ENCODE results near the gene XRN2. TPM values are rescaled to one million over a fixed set of nuclear protein-coding genes. Genes with fewer than 3 reads are reported as not detected.

XRN2 gene
- total RNA-seq, result 92.1 and 94.0 TPM in 2 replicates

- peak within 1 kb of the TSS; percentile 96 for H3K27ac Mint-ChIP-seq
- H3K9me3 Mint-ChIP-seq, result peaks cover 4% of the 10 kb centered on the region
- H3K36me3 Mint-ChIP-seq (ENCODE audit: low read depth), result peaks cover 26% of the 10 kb centered on the region
- intact Hi-C loops (cut with micrococcal nuclease), result loop anchor here (1.0 to 10.0 kb wide), 9 partner anchors 22 to 1251 kb away; partner anchors contain the start of genes CFAP61 and CRNKL1
- peak within 1 kb of the TSS; percentile 97 for H3K4me3 Mint-ChIP-seq
- peaks cover 40% of the 10 kb centered on the region for H3K4me1 Mint-ChIP-seq (ENCODE audit: low read depth)
- peak; percentile 93 for DNase-seq (ENCODE audit: low spot score)
- H3K27me3 Mint-ChIP-seq (ENCODE audit: insufficient read depth), result peaks cover 4% of the 10 kb centered on the region
Observed at GRCh38 chr20:21303061-21303871, at the start of gene XRN2. XRN2 (plus strand) TSS chr20:21303331; CDS start chr20:21303399, 68 bp downstream.

DNA sequence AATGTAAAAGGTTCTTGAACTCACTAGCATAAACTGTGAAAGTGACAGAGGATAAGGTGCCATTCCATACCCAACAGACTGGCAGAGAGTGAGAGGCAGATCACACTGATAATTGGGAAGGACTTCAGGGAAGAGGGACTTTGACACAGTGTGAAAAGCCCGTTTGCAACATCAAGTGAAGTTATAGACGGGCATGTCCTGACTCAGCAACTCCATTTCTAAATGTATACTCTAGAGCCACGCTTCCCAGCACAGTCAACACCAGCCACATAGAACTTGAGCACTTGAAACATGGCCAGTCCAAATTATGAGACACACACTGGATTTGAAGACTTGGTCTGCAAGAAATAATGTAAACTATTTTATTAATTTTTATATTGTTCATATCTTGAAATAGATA is 45.9 kb upstream of the XRN2 start:
- Mint-ChIP-seq H3K27me3 (ENCODE audit: insufficient read depth) (peaks cover 2% of the 10 kb centered on the region), H3K4me3 (no peak overlapping the region), H3K9me3 (no peaks in the 10 kb centered on the region), H3K36me3 (ENCODE audit: low read depth) (no peaks in the 10 kb centered on the region), H3K4me1 (ENCODE audit: low read depth) (no peaks in the 10 kb centered on the region), H3K27ac (no peak overlapping the region)
- no peak for DNase-seq (ENCODE audit: low spot score)
- intact Hi-C loops (cut with micrococcal nuclease), result no loop called here

- no peaks in the 10 kb centered on the region for H3K9me3 Mint-ChIP-seq
Observed at GRCh38 chr20:21258411-21258810, 44.7 kb upstream of the XRN2 start.

DNA sequence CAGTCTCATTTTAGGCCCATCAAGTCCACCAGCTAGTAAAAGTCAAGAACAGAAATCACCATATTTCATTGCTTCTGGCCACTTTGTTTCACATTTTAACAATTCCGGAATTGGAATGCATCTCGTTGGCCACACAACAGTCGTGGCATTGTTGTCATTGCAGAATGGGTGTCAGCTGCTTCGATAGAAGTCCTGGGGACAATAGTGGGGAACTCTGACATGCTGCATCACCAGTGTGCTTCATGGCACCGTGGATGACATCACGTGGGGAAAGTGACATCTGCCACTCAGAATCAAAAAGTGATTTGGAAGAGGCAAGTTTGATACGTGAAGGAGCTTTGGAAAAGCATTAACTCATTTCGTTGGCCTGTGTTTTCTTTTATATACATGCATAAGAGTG is 43.8 kb upstream of the XRN2 start:
- H3K9me3 Mint-ChIP-seq, result no peaks in the 10 kb centered on the region
- H3K27me3 Mint-ChIP-seq (ENCODE audit: insufficient read depth), result peaks cover 5% of the 10 kb centered on the region
- intact Hi-C loops (cut with micrococcal nuclease), result no loop called here
- no peak overlapping the region for H3K4me3 Mint-ChIP-seq
- no peak for DNase-seq (ENCODE audit: low spot score)
- no peaks in the 10 kb centered on the region for H3K36me3 Mint-ChIP-seq (ENCODE audit: low read depth)
- no peaks in the 10 kb centered on the region for H3K4me1 Mint-ChIP-seq (ENCODE audit: low read depth)
- H3K27ac Mint-ChIP-seq, result no peak overlapping the region

More at GRCh38 chr20:21258411-21258810, 44.7 kb upstream of the XRN2 start:
- Mint-ChIP-seq H3K27me3 (ENCODE audit: insufficient read depth) (peaks cover 5% of the 10 kb centered on the region), H3K27ac (no peak overlapping the region), H3K4me1 (ENCODE audit: low read depth) (no peaks in the 10 kb centered on the region), H3K36me3 (ENCODE audit: low read depth) (no peaks in the 10 kb centered on the region), H3K4me3 (no peak overlapping the region)
- no peak for DNase-seq (ENCODE audit: low spot score)
- intact Hi-C loops (cut with micrococcal nuclease), result no loop called here

GRCh38 chr20:21262812-21263211 is 40.3 kb upstream of the XRN2 start:
- intact Hi-C loops (cut with micrococcal nuclease), result no loop called here
- H3K36me3 Mint-ChIP-seq (ENCODE audit: low read depth), result no peaks in the 10 kb centered on the region
- DNase-seq (ENCODE audit: low spot score), result no peak
- H3K27ac Mint-ChIP-seq, result no peak overlapping the region
- no peak overlapping the region for H3K4me3 Mint-ChIP-seq
- H3K4me1 Mint-ChIP-seq (ENCODE audit: low read depth), result no peaks in the 10 kb centered on the region
- H3K27me3 Mint-ChIP-seq (ENCODE audit: insufficient read depth), result peaks cover 4% of the 10 kb centered on the region
- no peaks in the 10 kb centered on the region for H3K9me3 Mint-ChIP-seq

GRCh38 chr20:21265261-21266190 is 37.6 kb upstream of the XRN2 start:
- DNase-seq (ENCODE audit: low spot score), result no peak
- Mint-ChIP-seq H3K36me3 (ENCODE audit: low read depth) (no peaks in the 10 kb centered on the region), H3K27ac (no peak overlapping the region), H3K27me3 (ENCODE audit: insufficient read depth) (peaks cover 4% of the 10 kb centered on the region), H3K9me3 (no peaks in the 10 kb centered on the region), H3K4me1 (ENCODE audit: low read depth) (no peaks in the 10 kb centered on the region), H3K4me3 (no peak overlapping the region)
- intact Hi-C loops (cut with micrococcal nuclease), result no loop called here

- H3K27me3 Mint-ChIP-seq (ENCODE audit: insufficient read depth), result peaks cover 4% of the 10 kb centered on the region
- H3K4me1 Mint-ChIP-seq (ENCODE audit: low read depth), result no peaks in the 10 kb centered on the region
- H3K9me3 Mint-ChIP-seq, result no peaks in the 10 kb centered on the region
- H3K27ac Mint-ChIP-seq, result no peak overlapping the region
- intact Hi-C loops (cut with micrococcal nuclease), result no loop called here
- DNase-seq (ENCODE audit: low spot score), result no peak
- H3K4me3 Mint-ChIP-seq, result no peak overlapping the region
- no peaks in the 10 kb centered on the region for H3K36me3 Mint-ChIP-seq (ENCODE audit: low read depth)
Observed at GRCh38 chr20:21266191-21266536, 37.0 kb upstream of the XRN2 start.

- no peaks in the 10 kb centered on the region for H3K27me3 Mint-ChIP-seq (ENCODE audit: insufficient read depth)
Observed at GRCh38 chr20:21269772-21270171, 33.4 kb upstream of the XRN2 start.

DNA sequence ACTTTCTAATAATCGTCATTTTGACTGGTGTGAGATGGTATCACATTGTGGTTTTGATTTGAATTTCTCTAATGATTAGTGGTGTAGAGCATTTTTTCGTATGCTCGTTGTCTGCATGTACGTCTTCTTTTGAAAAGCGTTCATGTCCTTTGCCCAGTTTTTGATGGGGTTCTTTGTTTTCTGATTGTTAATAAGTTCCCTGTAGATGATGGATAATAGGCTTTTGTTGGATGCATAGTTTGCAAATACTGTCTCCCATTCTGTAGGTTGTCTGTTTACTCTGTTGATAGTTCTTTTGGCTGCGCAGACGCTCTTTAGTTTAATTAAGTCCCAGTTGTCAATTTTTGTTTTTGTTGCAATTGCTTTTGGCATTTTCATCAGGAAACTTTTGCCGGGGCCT is 32.3 kb upstream of the XRN2 start:
- Mint-ChIP-seq H3K9me3 (no peaks in the 10 kb centered on the region), H3K27me3 (ENCODE audit: insufficient read depth) (no peaks in the 10 kb centered on the region), H3K36me3 (ENCODE audit: low read depth) (no peaks in the 10 kb centered on the region), H3K4me1 (ENCODE audit: low read depth) (no peaks in the 10 kb centered on the region), H3K4me3 (no peak overlapping the region), H3K27ac (no peak overlapping the region)
- no peak for DNase-seq (ENCODE audit: low spot score)
- intact Hi-C loops (cut with micrococcal nuclease), result no loop called here

More at GRCh38 chr20:21269772-21270171, 33.4 kb upstream of the XRN2 start:
- no peak for DNase-seq (ENCODE audit: low spot score)
- Mint-ChIP-seq H3K9me3 (no peaks in the 10 kb centered on the region), H3K27ac (no peak overlapping the region), H3K36me3 (ENCODE audit: low read depth) (no peaks in the 10 kb centered on the region), H3K4me3 (no peak overlapping the region), H3K4me1 (ENCODE audit: low read depth) (no peaks in the 10 kb centered on the region)
- intact Hi-C loops (cut with micrococcal nuclease), result no loop called here

DNA sequence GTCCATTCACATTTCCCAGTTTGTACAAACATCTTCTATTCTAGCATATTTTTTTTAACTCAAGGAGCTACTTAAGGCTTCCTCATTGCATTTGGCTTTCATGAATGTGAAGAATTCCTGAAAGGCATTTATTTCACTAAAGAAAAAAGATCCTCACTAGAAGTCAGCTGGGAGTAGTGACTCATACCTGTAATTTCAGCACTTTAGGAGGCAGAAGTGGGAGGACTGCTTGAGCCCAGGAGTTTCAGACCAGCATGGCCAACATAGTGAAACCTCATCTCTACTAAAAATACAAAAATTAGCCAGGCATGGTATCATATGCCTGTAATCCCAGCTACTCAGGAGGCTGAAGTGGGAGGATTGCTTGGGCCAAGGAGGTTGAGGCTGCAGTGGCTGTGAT is 30.9 kb upstream of the XRN2 start:
- Mint-ChIP-seq H3K36me3 (ENCODE audit: low read depth) (no peaks in the 10 kb centered on the region), H3K4me1 (ENCODE audit: low read depth) (no peaks in the 10 kb centered on the region), H3K9me3 (no peaks in the 10 kb centered on the region), H3K27ac (no peak overlapping the region), H3K27me3 (ENCODE audit: insufficient read depth) (no peaks in the 10 kb centered on the region), H3K4me3 (no peak overlapping the region)
- DNase-seq (ENCODE audit: low spot score), result no peak
- intact Hi-C loops (cut with micrococcal nuclease), result no loop called here

DNA sequence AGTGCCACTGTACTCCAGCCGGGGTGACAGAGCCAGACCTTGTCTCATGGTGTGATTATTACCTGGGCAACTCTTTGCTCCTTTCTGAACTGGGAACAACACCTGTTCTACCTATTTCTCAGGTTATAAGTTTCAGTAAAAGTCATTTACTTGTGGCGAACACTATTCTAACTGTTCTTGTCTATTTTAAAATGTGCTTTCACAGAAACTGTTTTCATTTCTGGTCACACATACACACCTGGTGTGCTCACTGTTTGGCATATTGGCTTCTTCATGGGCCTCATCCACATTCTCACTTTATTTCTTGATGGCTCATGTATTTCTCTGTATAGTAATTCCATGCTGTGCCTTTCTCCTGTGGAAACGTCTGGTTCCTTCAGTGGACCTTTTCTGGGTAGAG is 30.5 kb upstream of the XRN2 start:
- H3K9me3 Mint-ChIP-seq, result no peaks in the 10 kb centered on the region
- no peak overlapping the region for H3K4me3 Mint-ChIP-seq
- H3K4me1 Mint-ChIP-seq (ENCODE audit: low read depth), result no peaks in the 10 kb centered on the region
- no peaks in the 10 kb centered on the region for H3K36me3 Mint-ChIP-seq (ENCODE audit: low read depth)
- no peak for DNase-seq (ENCODE audit: low spot score)
- no peak overlapping the region for H3K27ac Mint-ChIP-seq
- H3K27me3 Mint-ChIP-seq (ENCODE audit: insufficient read depth), result no peaks in the 10 kb centered on the region
- intact Hi-C loops (cut with micrococcal nuclease), result no loop called here

- H3K4me1 Mint-ChIP-seq (ENCODE audit: low read depth), result no peaks in the 10 kb centered on the region
- no peaks in the 10 kb centered on the region for H3K36me3 Mint-ChIP-seq (ENCODE audit: low read depth)
- no peak overlapping the region for H3K4me3 Mint-ChIP-seq
- intact Hi-C loops (cut with micrococcal nuclease), result no loop called here
- DNase-seq (ENCODE audit: low spot score), result no peak
- H3K27ac Mint-ChIP-seq, result no peak overlapping the region
- H3K9me3 Mint-ChIP-seq, result no peaks in the 10 kb centered on the region
- peaks cover 1% of the 10 kb centered on the region for H3K27me3 Mint-ChIP-seq (ENCODE audit: insufficient read depth)
Observed at GRCh38 chr20:21273755-21274386, 29.3 kb upstream of the XRN2 start.

DNA sequence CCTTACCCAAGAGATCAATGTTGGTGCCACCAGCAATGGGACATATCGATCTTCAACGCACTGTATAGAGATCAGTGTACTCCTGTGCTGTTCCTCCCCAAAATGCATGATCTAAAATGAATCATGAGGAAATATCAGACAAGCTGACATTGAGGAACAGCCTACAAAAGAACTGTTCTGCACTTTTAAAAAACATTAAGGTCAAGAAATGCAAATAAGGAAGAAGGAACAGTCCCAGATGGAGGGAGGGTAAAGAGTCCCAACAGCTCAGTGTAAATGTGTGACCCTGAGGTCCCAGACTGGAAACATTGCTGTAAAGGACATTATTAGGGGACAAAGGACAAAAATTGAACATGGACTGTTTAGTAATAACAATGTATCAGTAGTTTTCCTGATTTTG is 24.3 kb upstream of the XRN2 start:
- intact Hi-C loops (cut with micrococcal nuclease), result no loop called here

More for the DNA sequence above, 24.3 kb upstream of the XRN2 start:
- peaks cover 8% of the 10 kb centered on the region for H3K27me3 Mint-ChIP-seq (ENCODE audit: insufficient read depth)
- no peak overlapping the region for H3K4me3 Mint-ChIP-seq
- no peak overlapping the region for H3K27ac Mint-ChIP-seq
- peaks cover 9% of the 10 kb centered on the region for H3K4me1 Mint-ChIP-seq (ENCODE audit: low read depth)
- no peaks in the 10 kb centered on the region for H3K9me3 Mint-ChIP-seq
- no peaks in the 10 kb centered on the region for H3K36me3 Mint-ChIP-seq (ENCODE audit: low read depth)
- DNase-seq (ENCODE audit: low spot score), result no peak

Data from activated T-helper 1 cell treated with anti-CD3 and anti-CD28 coated beads, Interleukin-12 subunit alpha, Interleukin-12 subunit beta, Interleukin-2, Interleukin-4 antibody, amounts not matched to agents 30 ng/mL and 10 ng/mL and 1 ng/mL, durations not matched to agents 14 hours and 24 hours and 36 hours (primary cell).